ENCODE data around the gene MXI1.
"Not testable (repeated sequence)": the region's sequence is repeated elsewhere in the genome, so short reads cannot be mapped to it uniquely, and the experiment has no call there.

The MXI1 gene

GRCh38 chr10:110241841-110242240 is 34.4 kb downstream of the MXI1 start:
- no peaks in the 10 kb centered on the region for H3K4me1 ChIP-seq (ENCODE audit: insufficient read depth, insufficient read length)
- no peak for DNase-seq (ENCODE audit: low read depth, low spot score)

GRCh38 chr10:110242511-110242910 is 35.1 kb downstream of the MXI1 start:
- no peak overlapping the region for H3K4me3 ChIP-seq (ENCODE audit: insufficient read length, low read depth)
- H3K36me3 ChIP-seq (ENCODE audit: insufficient read depth, insufficient read length, low read length): peaks cover 4% of the 10 kb centered on the region
- no peaks in the 10 kb centered on the region for H3K9me3 ChIP-seq (ENCODE audit: insufficient read depth, low read length)
- no peak overlapping the region for H3K9ac ChIP-seq (ENCODE audit: insufficient read length, low read depth)
- DNase-seq (ENCODE audit: low read depth, low spot score): no peak
- no peaks in the 10 kb centered on the region for H3K4me1 ChIP-seq (ENCODE audit: insufficient read depth, insufficient read length)
- no peaks in the 10 kb centered on the region for H3K27me3 ChIP-seq (ENCODE audit: insufficient read depth, insufficient read length)
- TF ChIP-seq ZNF274 (IDR thresholded peaks at IDR 0.05; ENCODE audit: low read depth, low read length): no peak
- TF ChIP-seq YY1 (IDR thresholded peaks at IDR 0.05; ENCODE audit: insufficient read depth, insufficient read length): no peak
- TF ChIP-seq SUZ12 (IDR thresholded peaks at IDR 0.05; ENCODE audit: extremely low read depth, insufficient read depth, insufficient read length): no peak

More at GRCh38 chr10:110241841-110242240, 34.4 kb downstream of the MXI1 start:
- Histone ChIP-seq H3K9me3 (ENCODE audit: insufficient read depth, low read length) (no peaks in the 10 kb centered on the region), H3K4me3 (ENCODE audit: insufficient read length, low read depth) (no peak overlapping the region), H3K27me3 (ENCODE audit: insufficient read depth, insufficient read length) (no peaks in the 10 kb centered on the region), H3K9ac (ENCODE audit: insufficient read length, low read depth) (no peak overlapping the region), H3K36me3 (ENCODE audit: insufficient read depth, insufficient read length, low read length) (peaks cover 6% of the 10 kb centered on the region)
- TF ChIP-seq ZNF274 (IDR thresholded peaks at IDR 0.05; ENCODE audit: low read depth, low read length) (no peak), SUZ12 (IDR thresholded peaks at IDR 0.05; ENCODE audit: extremely low read depth, insufficient read depth, insufficient read length) (no peak), YY1 (IDR thresholded peaks at IDR 0.05; ENCODE audit: insufficient read depth, insufficient read length) (no peak)

GRCh38 chr10:110244550-110244949 is 37.1 kb downstream of the MXI1 start:
- no peak for DNase-seq (ENCODE audit: low read depth, low spot score)
- Histone ChIP-seq H3K9me3 (ENCODE audit: insufficient read depth, low read length) (no peaks in the 10 kb centered on the region), H3K36me3 (ENCODE audit: insufficient read depth, insufficient read length, low read length) (no peaks in the 10 kb centered on the region), H3K4me3 (ENCODE audit: insufficient read length, low read depth) (no peak overlapping the region), H3K27me3 (ENCODE audit: insufficient read depth, insufficient read length) (no peaks in the 10 kb centered on the region), H3K9ac (ENCODE audit: insufficient read length, low read depth) (no peak overlapping the region), H3K4me1 (ENCODE audit: insufficient read depth, insufficient read length) (no peaks in the 10 kb centered on the region)
- no peak for TF ChIP-seq YY1 (IDR thresholded peaks at IDR 0.05; ENCODE audit: insufficient read depth, insufficient read length)

GRCh38 chr10:110247833-110248232 is 40.4 kb downstream of the MXI1 start:
- H3K4me3 ChIP-seq (ENCODE audit: insufficient read length, low read depth); H3K36me3 ChIP-seq (ENCODE audit: insufficient read depth, insufficient read length, low read length); H3K4me1 ChIP-seq (ENCODE audit: insufficient read depth, insufficient read length); H3K9ac ChIP-seq (ENCODE audit: insufficient read length, low read depth); H3K27me3 ChIP-seq (ENCODE audit: insufficient read depth, insufficient read length); DNase-seq (ENCODE audit: low read depth, low spot score); H3K9me3 ChIP-seq (ENCODE audit: insufficient read depth, low read length): not testable (repeated sequence)

- DNase-seq (ENCODE audit: low read depth, low spot score); H3K36me3 ChIP-seq (ENCODE audit: insufficient read depth, insufficient read length, low read length); H3K9ac ChIP-seq (ENCODE audit: insufficient read length, low read depth); H3K9me3 ChIP-seq (ENCODE audit: insufficient read depth, low read length); H3K27me3 ChIP-seq (ENCODE audit: insufficient read depth, insufficient read length); H3K4me3 ChIP-seq (ENCODE audit: insufficient read length, low read depth); H3K4me1 ChIP-seq (ENCODE audit: insufficient read depth, insufficient read length): not testable (repeated sequence)
Measured at GRCh38 chr10:110249489-110249888, 42.1 kb downstream of the MXI1 start.

GRCh38 chr10:110251392-110251791 is 44.0 kb downstream of the MXI1 start:
- H3K36me3 ChIP-seq (ENCODE audit: insufficient read depth, insufficient read length, low read length); H3K4me3 ChIP-seq (ENCODE audit: insufficient read length, low read depth); DNase-seq (ENCODE audit: low read depth, low spot score); H3K4me1 ChIP-seq (ENCODE audit: insufficient read depth, insufficient read length); H3K27me3 ChIP-seq (ENCODE audit: insufficient read depth, insufficient read length); H3K9ac ChIP-seq (ENCODE audit: insufficient read length, low read depth); H3K9me3 ChIP-seq (ENCODE audit: insufficient read depth, low read length): not testable (repeated sequence)

GRCh38 chr10:110252151-110252550 is 44.7 kb downstream of the MXI1 start:
- no peak for DNase-seq (ENCODE audit: low read depth, low spot score)
- no peaks in the 10 kb centered on the region for H3K36me3 ChIP-seq (ENCODE audit: insufficient read depth, insufficient read length, low read length)
- no peak overlapping the region for H3K4me3 ChIP-seq (ENCODE audit: insufficient read length, low read depth)
- no peak overlapping the region for H3K9ac ChIP-seq (ENCODE audit: insufficient read length, low read depth)
- TF ChIP-seq ZNF274 (IDR thresholded peaks at IDR 0.05; ENCODE audit: low read depth, low read length) (no peak), YY1 (IDR thresholded peaks at IDR 0.05; ENCODE audit: insufficient read depth, insufficient read length) (no peak), SUZ12 (IDR thresholded peaks at IDR 0.05; ENCODE audit: extremely low read depth, insufficient read depth, insufficient read length) (no peak)
- H3K4me1 ChIP-seq (ENCODE audit: insufficient read depth, insufficient read length): no peaks in the 10 kb centered on the region
- no peaks in the 10 kb centered on the region for H3K27me3 ChIP-seq (ENCODE audit: insufficient read depth, insufficient read length)
- H3K9me3 ChIP-seq (ENCODE audit: insufficient read depth, low read length): peaks cover 8% of the 10 kb centered on the region

GRCh38 chr10:110254467-110254866 is 47.1 kb downstream of the MXI1 start:
- TF ChIP-seq SUZ12 (IDR thresholded peaks at IDR 0.05; ENCODE audit: extremely low read depth, insufficient read depth, insufficient read length): no peak
- TF ChIP-seq YY1 (IDR thresholded peaks at IDR 0.05; ENCODE audit: insufficient read depth, insufficient read length): no peak
- no peak for TF ChIP-seq ZNF274 (IDR thresholded peaks at IDR 0.05; ENCODE audit: low read depth, low read length)
- no peaks in the 10 kb centered on the region for H3K4me1 ChIP-seq (ENCODE audit: insufficient read depth, insufficient read length)
- H3K27me3 ChIP-seq (ENCODE audit: insufficient read depth, insufficient read length): no peaks in the 10 kb centered on the region

More at GRCh38 chr10:110254467-110254866, 47.1 kb downstream of the MXI1 start:
- H3K4me3 ChIP-seq (ENCODE audit: insufficient read length, low read depth): no peak overlapping the region
- no peaks in the 10 kb centered on the region for H3K36me3 ChIP-seq (ENCODE audit: insufficient read depth, insufficient read length, low read length)
- DNase-seq (ENCODE audit: low read depth, low spot score): no peak
- H3K9me3 ChIP-seq (ENCODE audit: insufficient read depth, low read length): peaks cover 8% of the 10 kb centered on the region
- H3K9ac ChIP-seq (ENCODE audit: insufficient read length, low read depth): no peak overlapping the region

All from NT2/D1 (cell line).